Skin of body (tissue), 2 donors: ENCODE results near the gene PKP4. TPM values are rescaled to one million over a fixed set of nuclear protein-coding genes. Genes with fewer than 3 reads are reported as not detected.
"Not testable (repeated sequence)": the region's sequence is repeated elsewhere in the genome, so short reads cannot be mapped to it uniquely, and the experiment has no call there.

Experiments
- DNase-seq: peaks from one replicate; lab custom pipeline; 2025; lab: John Stamatoyannopoulos, UW
- total RNA-seq: library from RNA; depleted of rRNA; stranded (reverse); fragments of >200 nt; gene quantifications from one replicate; pipeline ENCODE4 v1.2.3, GENCODE V29; 2014

Gene PKP4
- total RNA-seq, 1 donor from 2014 or later: 56.4 TPM

DNA sequence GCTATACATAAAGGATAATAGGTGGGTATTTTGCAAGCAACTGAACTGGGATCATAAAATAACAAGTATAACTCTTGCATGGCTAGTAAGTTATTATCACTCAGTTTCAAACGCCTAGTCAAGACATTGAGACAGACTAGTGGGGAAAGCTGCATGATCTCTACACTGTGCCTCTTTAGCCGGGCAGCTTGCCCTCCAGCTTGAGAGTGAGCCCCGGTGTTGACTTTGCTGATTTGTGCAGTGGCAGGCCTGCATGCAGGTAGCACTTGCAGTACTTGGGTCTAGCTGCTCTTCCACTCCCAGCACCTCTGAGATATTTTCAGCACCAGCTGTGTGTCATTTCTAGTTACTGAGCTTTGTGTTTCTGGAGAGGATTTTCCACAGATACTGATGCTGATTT lies 219.5 kb downstream of the PKP4 start:
- no peak for DNase-seq

DNA sequence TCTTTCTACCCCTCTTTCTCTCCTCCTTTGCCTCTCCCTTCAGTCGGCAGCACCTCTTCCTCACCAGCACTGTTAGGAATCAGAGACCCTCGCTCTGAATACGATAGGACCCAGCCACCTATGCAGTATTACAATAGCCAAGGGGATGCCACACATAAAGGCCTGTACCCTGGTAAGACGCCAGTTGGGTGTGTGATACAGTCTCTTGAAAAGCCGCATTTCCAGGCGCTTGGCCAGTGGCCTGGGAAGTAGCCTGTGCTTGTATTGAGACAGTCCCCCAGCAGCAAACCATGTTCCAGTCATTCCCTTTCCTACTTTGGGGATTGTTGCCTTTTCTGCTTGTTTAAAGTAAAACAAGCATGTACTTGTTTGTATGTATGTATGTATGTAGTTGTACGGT lies 219.9 kb downstream of the PKP4 start:
- DNase-seq: no peak

DNA sequence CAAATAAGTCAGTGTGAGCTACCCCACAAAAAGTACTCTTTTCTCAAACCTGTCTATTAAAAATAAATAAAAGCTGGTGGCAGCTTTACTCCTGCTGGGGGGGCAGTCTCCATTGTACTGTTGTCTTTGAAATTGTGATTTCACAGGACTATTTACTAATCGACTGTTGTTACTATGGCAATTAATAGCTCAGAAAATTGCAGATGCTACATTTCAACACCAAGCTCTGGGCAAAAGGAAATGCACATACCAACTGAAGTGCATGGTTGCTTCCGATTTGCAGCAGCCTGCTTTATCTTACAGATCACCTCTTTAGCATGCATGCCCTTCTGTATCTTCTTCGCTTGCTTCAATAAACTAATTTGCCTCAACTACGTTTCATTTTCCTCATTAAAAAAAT lies 220.8 kb downstream of the PKP4 start:
- no peak for DNase-seq

DNA sequence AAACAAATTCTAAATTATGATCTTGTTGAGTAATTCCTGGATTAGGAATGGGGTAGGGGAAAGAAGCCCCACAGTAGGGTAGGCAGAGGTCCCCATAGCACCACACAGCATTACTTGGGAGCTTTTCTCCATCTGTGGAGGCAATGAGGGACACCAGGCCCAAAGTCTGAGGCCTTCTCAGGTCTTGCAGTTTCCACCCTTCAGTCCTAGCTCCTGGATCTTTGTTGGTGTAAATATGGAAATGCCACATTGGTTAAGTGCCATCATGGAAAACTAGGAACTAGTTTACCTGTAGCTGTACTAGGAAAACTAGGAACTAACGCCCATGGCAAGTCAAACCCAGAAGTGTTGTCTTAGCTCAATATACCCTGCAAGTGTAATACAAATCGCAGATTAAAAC lies 225.1 kb downstream of the PKP4 start:
- DNase-seq: no peak

DNA sequence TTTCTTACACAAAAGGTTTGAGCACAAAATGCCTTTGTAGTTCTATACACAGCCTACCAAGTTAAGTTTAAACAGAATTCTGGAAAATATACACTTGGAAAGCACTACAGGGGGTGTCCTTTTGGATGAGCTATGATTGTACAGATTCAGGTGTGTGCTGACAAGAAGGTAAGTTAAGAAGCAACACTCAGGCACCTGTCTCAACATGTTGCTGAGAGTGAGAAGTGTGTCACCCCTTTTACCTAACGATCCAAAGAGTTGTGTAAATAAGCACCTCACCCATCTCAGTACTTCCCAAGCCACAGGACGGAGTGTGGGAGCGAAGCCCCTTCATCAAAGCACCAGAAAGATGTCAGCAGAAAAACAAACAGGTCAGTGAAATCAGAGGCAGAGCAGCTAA lies 228.9 kb downstream of the PKP4 start:
- DNase-seq: no peak

DNA sequence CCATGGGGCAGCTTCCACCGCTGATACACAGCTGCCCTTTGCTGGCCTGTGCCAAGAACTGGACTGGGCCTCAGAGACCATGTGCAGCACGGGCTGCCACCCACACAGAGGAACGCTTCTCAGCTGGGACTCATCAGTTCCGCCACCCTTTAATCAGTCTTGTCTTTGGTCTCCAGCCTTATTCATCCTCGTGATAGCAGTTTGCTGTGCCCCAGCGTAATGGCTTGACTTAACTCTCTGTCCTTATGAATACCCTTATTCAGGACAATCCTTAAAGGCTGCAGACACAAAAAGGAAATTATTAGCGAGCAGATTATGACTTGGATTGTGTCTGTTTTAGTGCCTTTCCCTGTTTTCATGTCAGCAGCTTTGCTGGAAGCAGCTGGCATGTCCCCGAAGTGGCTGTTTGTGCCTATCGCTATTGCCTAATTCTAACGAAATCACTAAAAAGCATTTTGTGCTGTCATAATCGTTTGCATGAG lies 229.5 kb downstream of the PKP4 start:
- DNase-seq: peak; percentile 46

DNA sequence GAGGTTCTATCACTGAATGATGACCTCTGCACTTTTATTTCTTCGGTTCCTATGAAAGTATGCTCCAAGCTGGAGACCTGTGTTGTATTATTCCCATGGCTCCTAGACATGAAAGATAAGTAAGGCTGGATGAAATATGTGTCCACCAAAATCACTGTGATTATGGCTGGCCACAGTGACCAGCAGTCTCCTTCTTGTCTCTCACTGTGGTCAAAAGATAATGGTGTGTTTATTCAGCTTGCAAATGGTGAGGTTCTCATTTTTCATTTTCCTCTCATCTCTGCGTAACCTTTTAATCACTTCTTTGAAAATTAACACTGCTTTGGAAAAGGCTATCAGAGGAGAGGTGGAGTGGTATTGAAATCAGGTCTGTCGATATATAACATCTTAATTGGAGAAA lies 230.6 kb downstream of the PKP4 start:
- no peak for DNase-seq

DNA sequence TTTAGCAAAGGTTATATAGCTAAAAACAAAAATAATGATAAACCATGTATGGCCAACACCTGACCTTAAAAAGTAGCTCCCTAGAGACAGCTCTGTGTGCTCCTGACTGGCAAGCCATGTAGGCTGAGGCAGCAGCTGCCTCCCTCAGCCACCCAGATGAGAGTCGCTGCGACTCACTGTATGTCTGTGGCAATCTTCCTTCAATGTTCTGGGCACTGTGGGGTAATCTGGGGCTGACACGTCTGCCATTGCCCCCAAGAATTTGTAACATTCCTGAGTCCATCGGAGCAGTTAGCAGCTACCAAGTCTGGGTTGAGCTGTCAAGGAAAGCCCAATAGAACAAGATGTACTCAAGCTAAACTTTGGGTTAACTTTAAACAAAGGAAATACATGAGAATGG lies 232.0 kb downstream of the PKP4 start:
- DNase-seq: no peak

DNA sequence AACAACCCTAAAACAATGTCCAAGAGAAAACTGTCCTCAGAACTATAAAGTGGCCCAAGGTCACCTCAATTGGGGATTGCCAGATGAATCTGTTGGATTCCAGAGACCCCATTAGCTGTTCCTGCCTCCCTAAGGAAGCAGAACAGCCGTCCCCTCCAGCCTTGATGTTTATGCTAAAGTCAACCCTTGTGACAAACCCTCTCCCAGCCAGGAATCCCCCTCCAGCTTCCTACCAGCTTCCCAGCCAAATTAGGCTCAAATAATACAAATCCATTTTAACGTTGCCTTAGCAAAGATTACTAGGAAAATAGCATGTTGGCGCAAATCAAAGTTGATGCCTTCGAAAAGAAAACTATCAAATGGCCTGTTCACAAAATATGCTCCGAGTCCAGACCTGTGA lies 232.6 kb downstream of the PKP4 start:
- DNase-seq: no peak

DNA sequence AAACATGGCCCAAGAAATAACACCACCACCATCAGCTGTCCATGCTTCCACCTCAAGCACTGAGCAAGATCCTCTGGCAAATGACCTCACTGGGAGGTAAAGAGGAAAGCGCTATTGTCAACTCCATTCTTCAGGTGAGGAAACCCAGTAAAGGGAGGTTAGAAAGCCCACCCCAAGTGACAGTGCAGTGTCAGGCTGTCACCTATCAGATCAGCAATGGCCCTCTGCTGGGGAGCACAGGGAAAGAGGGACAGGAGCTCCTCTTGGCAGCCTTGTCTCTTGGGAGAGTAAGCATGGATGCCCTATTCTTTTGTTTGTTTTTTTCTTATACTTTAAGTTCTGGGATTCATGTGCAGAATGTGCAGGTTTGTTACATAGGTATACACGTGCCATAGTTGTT lies 234.1 kb downstream of the PKP4 start:
- no peak for DNase-seq

DNA sequence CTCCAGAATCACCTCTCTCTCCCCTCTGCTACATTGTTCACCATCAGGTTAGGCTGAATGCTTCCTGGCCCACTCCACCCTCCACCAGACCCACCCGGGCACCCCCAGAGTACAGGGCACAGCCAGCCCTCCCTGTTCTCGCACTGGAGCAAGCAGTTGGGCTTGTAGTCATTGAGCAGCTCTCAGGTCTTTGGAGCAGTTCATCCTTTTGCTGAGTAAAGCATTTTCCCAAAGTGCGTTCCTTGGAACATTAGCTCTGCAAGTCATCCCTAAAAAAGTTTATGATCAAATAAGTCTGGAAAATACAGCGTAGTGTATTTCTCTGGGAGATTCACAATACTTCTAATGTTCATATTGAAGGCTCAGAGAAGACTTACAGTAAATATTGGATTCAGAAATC lies 234.9 kb downstream of the PKP4 start:
- DNase-seq: no peak

DNA sequence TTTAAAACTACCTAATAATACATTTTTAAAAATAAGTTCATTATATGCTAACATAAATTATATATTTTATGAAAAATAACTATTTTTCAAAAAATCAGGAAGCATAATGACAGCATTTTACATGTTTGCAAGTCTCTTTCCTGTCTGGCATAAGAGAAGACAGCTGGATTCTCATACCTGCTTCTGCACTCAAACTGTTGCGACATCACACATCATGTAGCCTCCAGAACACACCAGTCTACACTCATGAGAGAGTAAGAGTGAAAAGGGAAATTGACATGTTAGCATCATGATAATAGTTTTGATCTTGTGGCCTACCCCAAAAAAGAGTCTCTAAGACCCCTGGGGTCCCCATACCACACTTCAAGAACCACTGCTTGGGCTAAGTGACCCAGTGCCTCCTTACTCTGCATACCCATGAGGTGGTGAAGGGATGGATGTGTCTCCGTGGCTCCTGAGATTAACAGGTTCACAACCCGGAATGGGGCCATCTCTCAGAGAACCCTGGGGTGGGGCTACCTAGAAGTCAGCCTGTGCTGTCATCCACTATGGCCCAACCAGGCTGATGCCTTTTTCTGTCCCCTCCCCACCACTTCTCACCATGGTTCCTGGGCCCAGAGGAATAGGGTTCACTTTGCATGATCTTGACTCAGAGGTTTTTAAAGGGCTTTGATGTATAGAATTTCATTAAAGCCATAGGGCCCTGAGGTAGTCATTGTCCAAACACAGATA lies 235.8 kb downstream of the PKP4 start:
- no peak for DNase-seq

DNA sequence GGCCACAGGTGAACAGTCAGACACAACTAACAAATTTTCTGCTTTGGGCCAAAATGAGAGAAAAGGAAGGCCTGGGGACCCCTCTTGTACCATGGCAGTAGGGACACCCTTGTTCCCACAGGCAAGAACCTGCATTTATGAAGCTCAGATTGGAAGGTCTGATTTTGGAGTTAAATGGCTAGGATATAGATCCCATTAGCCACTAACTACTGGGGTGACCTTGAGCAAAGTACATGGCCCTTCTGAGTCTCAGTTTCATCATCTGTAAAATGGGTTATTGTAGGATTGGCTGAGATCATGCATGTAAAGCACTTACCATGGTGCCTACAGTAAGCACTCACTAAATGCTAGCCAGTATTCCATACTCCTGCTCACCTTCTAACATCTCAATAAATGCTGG lies 236.7 kb downstream of the PKP4 start:
- no peak for DNase-seq

DNA sequence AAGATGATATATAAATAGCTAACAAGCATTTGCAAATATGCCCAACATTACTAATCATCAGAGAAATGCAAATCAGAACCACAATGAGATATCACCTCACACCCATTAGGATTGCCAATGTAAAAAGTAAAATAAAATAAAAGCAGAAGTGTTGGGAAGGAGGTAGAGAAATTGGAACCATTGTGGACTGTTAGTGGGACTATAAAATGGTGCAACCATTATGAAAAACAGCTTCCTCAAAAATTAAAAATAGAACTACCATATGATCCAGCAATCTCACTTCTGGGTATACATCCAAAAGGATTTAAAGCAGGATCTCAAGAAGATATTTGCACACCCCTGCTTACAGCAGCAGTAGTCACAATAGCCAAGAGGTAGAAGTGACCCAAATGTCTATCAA lies 238.6 kb downstream of the PKP4 start:
- no peak for DNase-seq

DNA sequence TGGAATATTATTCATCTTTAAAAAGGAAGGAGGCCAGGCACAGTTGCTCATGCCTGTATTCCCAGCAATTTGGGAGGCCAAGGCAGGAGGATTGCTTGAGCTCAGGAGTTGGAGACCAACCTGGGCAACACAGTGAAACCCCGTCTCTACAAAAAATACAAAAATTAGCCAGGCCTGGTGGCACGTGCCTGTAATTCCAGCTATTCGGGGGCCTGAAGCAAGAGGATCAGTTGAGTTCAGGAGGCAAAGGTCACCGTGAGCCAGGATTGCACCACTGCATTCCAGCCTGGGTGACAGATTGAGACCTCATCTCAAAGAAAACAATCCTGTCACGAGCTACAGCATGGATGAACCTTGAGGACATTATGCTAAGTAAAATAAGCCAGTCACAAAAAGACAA lies 239.0 kb downstream of the PKP4 start:
- not testable (repeated sequence) for DNase-seq

DNA sequence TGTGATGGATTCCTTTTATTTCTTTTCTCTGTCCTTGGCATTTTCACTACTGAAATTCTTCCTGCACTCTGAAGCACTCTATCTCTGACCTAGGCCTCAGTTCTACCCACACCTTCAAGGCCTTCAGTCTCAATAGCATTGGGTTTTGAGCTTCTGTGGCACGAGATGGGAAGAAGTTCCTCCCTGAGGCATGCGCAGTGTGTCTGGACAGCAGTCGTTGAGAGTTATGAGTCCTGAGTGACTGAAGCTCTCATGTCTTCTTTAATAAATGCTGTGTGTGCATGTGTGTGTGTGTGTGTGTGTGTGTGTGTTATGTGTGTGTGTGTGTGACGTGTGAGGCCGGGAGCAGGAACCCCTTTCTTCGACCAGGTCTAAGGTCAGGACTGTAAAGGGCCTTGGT lies 242.6 kb downstream of the PKP4 start:
- no peak for DNase-seq

DNA sequence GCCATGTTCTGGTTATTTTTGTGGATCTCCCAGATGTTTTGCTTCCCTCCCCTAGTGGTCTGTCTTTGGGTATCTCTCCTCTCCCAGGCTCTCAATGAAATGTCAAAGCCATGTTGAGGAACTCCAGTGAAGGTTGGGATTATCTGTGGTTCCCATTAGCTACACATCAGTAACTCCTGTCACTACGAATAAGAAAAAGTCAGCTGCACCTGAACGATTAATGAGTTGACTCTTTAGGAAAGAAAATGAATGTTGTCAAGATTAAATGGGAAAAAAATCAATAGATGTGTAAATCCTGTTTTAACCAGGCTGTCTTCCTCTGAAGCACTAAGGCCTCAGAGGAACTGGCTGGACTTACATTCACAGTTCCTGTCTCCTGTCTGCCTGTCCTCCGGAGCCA lies 244.3 kb downstream of the PKP4 start:
- DNase-seq: no peak

DNA sequence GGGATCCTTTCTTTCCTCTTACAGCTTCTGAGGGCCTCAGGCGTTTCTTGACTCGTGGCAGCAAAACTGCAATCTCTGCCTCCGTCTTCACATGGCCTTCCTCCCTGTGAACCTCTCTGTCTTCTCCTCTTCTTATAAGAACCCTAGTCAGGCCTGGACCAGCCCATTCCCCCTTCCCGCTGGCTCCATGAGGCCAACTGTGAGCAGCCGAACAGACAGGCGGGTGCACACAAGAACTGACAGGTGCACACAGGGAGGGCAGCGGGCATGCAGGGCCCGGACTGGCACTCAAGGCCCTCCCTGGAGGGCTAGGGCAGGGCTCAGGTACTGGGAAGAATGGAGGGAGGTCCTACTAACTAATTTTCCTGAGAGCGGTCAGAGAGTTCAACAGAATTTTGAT lies 246.0 kb downstream of the PKP4 start:
- DNase-seq: no peak

DNA sequence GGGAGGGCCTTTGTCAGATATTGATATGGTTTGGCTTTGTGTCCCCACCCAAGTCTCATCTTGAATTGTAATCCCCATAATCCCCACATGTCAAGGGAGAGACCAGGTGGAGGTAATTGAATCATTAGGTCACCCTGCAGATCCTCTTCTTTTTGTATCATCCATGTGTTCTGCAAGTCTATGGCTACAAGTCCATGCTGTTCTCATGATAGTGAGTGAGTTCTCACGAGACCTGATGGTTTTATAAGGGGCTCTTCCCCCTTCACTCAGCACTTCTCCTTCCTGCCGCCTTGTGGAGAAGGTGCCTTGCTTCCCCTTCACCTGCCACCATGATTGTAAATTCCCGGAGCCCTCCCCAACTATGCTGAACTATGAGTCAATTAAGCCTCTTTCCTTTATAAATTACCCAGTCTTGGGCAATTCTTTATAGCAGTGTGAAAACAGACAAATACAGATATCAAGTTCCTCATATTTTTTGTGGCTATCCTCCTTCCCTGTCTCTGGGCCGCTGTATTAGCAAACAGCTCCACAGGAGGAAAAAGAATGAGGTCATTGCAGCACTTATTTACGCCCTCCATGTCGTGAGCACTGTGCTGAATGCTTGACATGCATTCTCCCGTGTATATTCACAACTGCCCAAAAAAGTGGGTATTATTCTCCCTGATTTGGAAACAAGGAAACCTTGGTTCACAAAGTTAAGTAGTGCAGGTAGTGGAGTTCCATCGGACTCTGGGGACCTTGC lies 248.1 kb downstream of the PKP4 start:
- DNase-seq: not testable (repeated sequence)

DNA sequence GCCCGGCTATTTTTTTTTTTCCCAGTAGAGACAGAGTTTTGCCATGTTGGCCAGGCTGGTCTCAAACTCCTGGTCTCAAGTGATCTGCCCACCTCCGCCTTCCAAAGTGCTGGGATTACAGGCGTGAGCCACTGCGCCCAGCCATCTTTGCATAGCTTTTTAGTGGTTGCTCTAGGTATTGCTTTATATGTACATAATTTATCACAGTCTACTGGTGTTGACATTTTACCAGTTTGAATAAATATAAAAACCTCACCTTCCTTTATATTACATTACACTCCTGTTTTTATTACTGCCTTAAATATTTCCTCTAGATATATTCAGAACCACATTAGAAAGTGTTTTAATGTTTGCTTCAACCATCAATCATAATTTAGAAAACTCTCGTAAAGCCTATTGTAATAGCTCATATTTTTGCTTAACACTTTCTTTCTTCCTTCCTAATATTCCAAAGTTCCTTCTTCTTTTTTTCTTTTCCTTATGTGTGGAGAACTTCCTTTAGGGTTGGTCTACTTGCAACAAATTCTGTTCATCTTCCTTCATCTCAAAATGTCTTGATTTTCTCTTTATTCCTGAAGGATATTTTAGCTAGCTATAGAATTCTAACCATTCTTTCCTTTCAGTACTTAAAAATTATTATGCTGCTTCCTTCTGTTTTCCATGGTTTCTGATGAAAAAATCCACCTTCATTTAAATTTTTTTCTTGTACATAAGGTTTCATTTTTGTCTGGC lies 256.2 kb downstream of the PKP4 start:
- DNase-seq: no peak

DNA sequence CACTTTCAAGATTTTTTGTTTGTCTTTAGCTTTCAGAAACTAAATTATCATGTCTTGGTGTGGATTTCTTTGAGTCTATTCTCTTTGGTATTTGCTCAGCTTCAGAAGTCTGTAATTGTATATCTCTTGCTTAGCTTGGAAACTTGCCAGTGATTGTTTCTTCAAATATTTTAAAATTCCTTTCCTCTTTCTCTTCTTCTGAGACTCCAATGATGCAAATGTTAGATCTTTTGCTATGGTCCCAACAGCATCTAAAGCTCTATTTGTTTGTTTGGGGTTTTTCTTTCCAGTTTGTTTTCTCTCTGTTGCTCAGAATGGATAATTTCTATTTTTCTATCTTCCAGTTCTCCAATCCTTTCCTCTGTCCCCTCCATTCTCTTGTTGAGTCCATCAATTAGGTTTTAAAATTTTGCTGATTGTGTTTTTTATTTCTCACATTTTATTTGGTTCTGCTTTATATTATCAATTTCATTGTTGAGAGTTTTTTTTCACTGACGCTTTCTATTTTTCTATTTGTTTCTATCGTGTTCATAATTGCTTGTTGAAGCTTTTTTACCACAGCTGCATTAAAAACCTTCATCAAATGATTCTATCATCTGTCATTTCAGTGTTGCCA lies 256.9 kb downstream of the PKP4 start:
- no peak for DNase-seq

DNA sequence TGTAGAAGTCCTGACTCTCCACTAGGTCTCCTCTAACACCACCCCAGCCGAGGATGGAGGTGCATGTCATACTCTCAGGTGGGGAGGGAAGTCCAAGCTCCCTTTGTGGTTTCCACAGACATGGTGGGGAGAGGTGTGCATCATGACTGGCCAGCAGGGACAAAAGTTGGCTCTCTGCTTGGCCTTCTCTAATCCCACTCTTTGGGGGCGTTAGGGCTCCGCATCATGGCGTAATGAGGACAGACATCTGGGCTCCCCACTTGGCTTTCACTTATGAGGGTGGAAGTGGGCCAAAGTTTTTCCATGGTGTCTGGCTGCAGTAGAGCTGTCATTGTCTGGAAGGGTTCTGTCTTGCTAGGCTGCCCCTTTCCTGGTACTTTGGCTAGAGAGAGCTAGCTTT lies 257.7 kb downstream of the PKP4 start:
- no peak for DNase-seq
